ENCODE measurements around the gene ARPC4. TPM values are rescaled to one million over a fixed set of nuclear protein-coding genes. Genes with fewer than 3 reads are reported as not detected.

ARPC4 gene
- total RNA-seq, 2 donors from 2014 or later: 121 to 152 TPM

DNA sequence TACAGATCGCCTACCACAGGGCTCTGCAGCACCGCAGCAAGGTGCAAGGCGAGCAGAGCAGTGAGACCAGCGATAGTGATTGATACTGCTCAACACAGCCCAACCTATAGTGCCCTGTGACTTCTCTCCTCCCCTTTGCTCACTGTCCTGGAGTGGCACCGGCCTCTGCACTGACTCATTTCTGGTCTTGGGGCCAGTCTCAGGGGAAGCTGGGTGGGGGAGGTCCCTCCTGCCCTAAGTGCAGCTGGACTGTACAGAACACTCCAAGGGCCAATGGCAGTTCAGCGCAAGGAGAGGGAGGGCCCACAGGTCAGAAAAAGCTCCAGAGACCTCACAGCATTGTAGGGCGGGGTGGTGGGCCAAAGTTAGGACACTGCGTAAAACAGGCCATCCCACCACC, 45.6 kb upstream of the ARPC4 start:
- WGBS: 92% methylated on average over 8 of the region's 8 CpGs
- H3K36me3 ChIP-seq: peaks cover 29 to 34% of the 10 kb centered on the region in 2 donors
- no peak for DNase-seq (ENCODE audit: low spot score)

GRCh38 chr3:9748031-9748430, 44.9 kb upstream of the ARPC4 start:
- no peaks in the 10 kb centered on the region for H3K4me1 ChIP-seq (replicated peaks)
- H3K4me3 ChIP-seq: no peak overlapping the region
- 96% methylated on average over 2 of the region's 2 CpGs for WGBS
- DNase-seq (ENCODE audit: low spot score): no peak
- H3K27ac ChIP-seq: no peak overlapping the region
- TF ChIP-seq, protein P1, sequence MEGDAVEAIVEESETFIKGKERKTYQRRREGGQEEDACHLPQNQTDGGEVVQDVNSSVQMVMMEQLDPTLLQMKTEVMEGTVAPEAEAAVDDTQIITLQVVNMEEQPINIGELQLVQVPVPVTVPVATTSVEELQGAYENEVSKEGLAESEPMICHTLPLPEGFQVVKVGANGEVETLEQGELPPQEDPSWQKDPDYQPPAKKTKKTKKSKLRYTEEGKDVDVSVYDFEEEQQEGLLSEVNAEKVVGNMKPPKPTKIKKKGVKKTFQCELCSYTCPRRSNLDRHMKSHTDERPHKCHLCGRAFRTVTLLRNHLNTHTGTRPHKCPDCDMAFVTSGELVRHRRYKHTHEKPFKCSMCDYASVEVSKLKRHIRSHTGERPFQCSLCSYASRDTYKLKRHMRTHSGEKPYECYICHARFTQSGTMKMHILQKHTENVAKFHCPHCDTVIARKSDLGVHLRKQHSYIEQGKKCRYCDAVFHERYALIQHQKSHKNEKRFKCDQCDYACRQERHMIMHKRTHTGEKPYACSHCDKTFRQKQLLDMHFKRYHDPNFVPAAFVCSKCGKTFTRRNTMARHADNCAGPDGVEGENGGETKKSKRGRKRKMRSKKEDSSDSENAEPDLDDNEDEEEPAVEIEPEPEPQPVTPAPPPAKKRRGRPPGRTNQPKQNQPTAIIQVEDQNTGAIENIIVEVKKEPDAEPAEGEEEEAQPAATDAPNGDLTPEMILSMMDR (IDR thresholded peaks at IDR 0.05): no peak
- TF ChIP-seq POLR2A (IDR thresholded peaks at IDR 0.05): no peak
- no peak for TF ChIP-seq POLR2AphosphoS5 (IDR thresholded peaks at IDR 0.05)
- intact Hi-C loops (cut with DNase I): no loop called here
- H3K36me3 ChIP-seq: peaks cover 27 to 29% of the 10 kb centered on the region in 2 donors
- no peaks in the 10 kb centered on the region for H3K27me3 ChIP-seq (replicated peaks; ENCODE audit: insufficient read depth)
- no peaks in the 10 kb centered on the region for H3K9me3 ChIP-seq

More for the DNA sequence above, 45.6 kb upstream of the ARPC4 start:
- Histone ChIP-seq H3K9me3 (no peaks in the 10 kb centered on the region), H3K27me3 (replicated peaks; ENCODE audit: insufficient read depth) (no peaks in the 10 kb centered on the region), H3K4me1 (replicated peaks) (no peaks in the 10 kb centered on the region), H3K27ac (no peak overlapping the region), H3K4me3 (no peak overlapping the region)
- intact Hi-C loops (cut with DNase I): no loop called here
- TF ChIP-seq POLR2A (IDR thresholded peaks at IDR 0.05): no peak

DNA sequence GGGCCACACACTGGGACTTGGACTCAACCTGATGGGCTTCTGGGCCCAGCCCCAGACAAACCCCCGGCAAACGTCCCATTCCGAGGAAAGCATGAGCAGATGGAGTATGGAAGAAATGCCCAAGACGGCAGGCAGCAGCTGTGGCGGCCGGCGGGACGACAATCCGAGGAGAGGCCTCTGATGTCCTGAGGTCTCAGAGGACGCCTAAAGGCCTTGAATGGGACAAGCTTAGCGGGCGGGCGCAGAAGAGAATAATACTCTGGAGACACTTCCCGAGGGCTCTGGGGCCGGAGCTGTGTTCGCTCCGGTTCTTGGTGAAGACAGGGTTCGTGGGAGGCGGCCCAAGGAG, 43.6 kb upstream of the ARPC4 start:
- TF ChIP-seq POLR2A (IDR thresholded peaks at IDR 0.05): no peak
- no peak for TF ChIP-seq POLR2AphosphoS5 (IDR thresholded peaks at IDR 0.05)
- TF ChIP-seq, protein P1 (IDR thresholded peaks at IDR 0.05): no peak
- Histone ChIP-seq H3K9me3 (no peaks in the 10 kb centered on the region), H3K27ac (peak overlapping the region; percentile 92 to 93), H3K36me3 (peaks cover 14 to 18% of the 10 kb centered on the region in 2 donors), H3K4me3 (peak overlapping the region; percentile 48 to 55), H3K27me3 (replicated peaks; ENCODE audit: insufficient read depth) (no peaks in the 10 kb centered on the region), H3K4me1 (replicated peaks) (no peaks in the 10 kb centered on the region)
- 2% methylated on average over 19 of the region's 19 CpGs for WGBS
- intact Hi-C loops (cut with DNase I): loop anchor here (1.0 kb wide), 1 partner anchor 43 kb away; the partner anchor contains the start of gene TADA3
- DNase-seq (ENCODE audit: low spot score): no peak

GRCh38 chr3:9749645-9750555, 43.0 kb upstream of the ARPC4 start, which contains the start of gene OGG1:
OGG1 (plus strand) TSS chr3:9749952; CDS start chr3:9750287, 335 bp downstream.
- peak within 1 kb of the TSS; percentile 48 to 55 for H3K4me3 ChIP-seq
- no peaks in the 10 kb centered on the region for H3K9me3 ChIP-seq
- DNase-seq (ENCODE audit: low spot score): peak; percentile 99
- H3K4me1 ChIP-seq (replicated peaks): no peaks in the 10 kb centered on the region
- peak within 1 kb of the TSS; percentile 92 to 93 for H3K27ac ChIP-seq
- TF ChIP-seq POLR2A (IDR thresholded peaks at IDR 0.05): peak; percentile 46
- TF ChIP-seq, protein P1 (IDR thresholded peaks at IDR 0.05): peak in 2 of 4 experiments; percentile 23 to 36
- TF ChIP-seq POLR2AphosphoS5 (IDR thresholded peaks at IDR 0.05): peak; percentile 96
- H3K36me3 ChIP-seq: peaks cover 8 to 14% of the 10 kb centered on the region in 2 donors
- WGBS: under 1% methylated on average over 57 of the region's 60 CpGs
- intact Hi-C loops (cut with DNase I): loop anchor here (1.0 kb wide), 1 partner anchor 42 kb away; the partner anchor contains the start of gene TADA3
- H3K27me3 ChIP-seq (replicated peaks; ENCODE audit: insufficient read depth): no peaks in the 10 kb centered on the region

GRCh38 chr3:9750556-9751411, 42.1 kb upstream of the ARPC4 start:
- peaks cover 7 to 14% of the 10 kb centered on the region in 2 donors for H3K36me3 ChIP-seq
- intact Hi-C loops (cut with DNase I): no loop called here
- H3K4me1 ChIP-seq (replicated peaks): no peaks in the 10 kb centered on the region
- TF ChIP-seq, protein P1 (IDR thresholded peaks at IDR 0.05): no peak
- no peak for TF ChIP-seq POLR2A (IDR thresholded peaks at IDR 0.05)
- TF ChIP-seq POLR2AphosphoS5 (IDR thresholded peaks at IDR 0.05): no peak
- DNase-seq (ENCODE audit: low spot score): no peak
- 35% methylated on average over 17 of the region's 17 CpGs for WGBS
- H3K4me3 ChIP-seq: peak overlapping the region; percentile 48 to 55
- no peaks in the 10 kb centered on the region for H3K9me3 ChIP-seq
- no peaks in the 10 kb centered on the region for H3K27me3 ChIP-seq (replicated peaks; ENCODE audit: insufficient read depth)
- peak overlapping the region; percentile 92 to 93 for H3K27ac ChIP-seq
